H1 (cell line): ENCODE results near the gene OPCML. TPM values are rescaled to one million over a fixed set of nuclear protein-coding genes. Genes with fewer than 3 reads are reported as not detected.

Experiments used
- CTCF ChIA-PET: fragments of 300-600 bp; sonication (Branson Sonifier 250); formaldehyde crosslinking; loops from one replicate; lab custom pipeline; 2021; ENCODE audit not compliant: partially characterized antibody; lab: Charles Lee
- POLR2A ChIA-PET: fragments of 300-600 bp; sonication (Branson Sonifier 250); formaldehyde crosslinking; loops from one replicate; lab custom pipeline; 2021; ENCODE audit warnings: inconsistent platforms; ENCODE audit not compliant: partially characterized antibody; lab: Charles Lee
- DNase-seq, 2 experiments: peaks; one replicate each; pipeline versions ENCODE4 v3.0.0 to v3.0.0-alpha.2; 2010 to 2022; ENCODE audit warnings: low spot score in 2 of 2, low read depth in 1 of 2, mixed read lengths in 1 of 2
- FAIRE-seq: peaks from 2 replicates; lab custom pipeline; 2011; peaks lifted over from hg19 to GRCh38; lab: Jason Lieb, UNC
- H2AFZ ChIP-seq: 2 replicates; pipeline ENCODE4 v1.8.1; 2012; ENCODE audit warnings: low read length, inconsistent platforms
- H2AK5ac ChIP-seq: 2 replicates; pipeline ENCODE4 v1.6.1; 2013; ENCODE audit warnings: low read depth, low read length
- H2BK120ac ChIP-seq: replicated peaks from 2 replicates; pipeline ENCODE3; 2013; ENCODE audit warnings: low read depth, low read length, inconsistent platforms
- H2BK12ac ChIP-seq: 2 replicates; pipeline ENCODE4 v1.6.1; 2013; ENCODE audit warnings: low read depth, low read length
- H2BK15ac ChIP-seq: 2 replicates; pipeline ENCODE4 v1.6.1; 2013; ENCODE audit warnings: low read length
- H2BK20ac ChIP-seq: 2 replicates; pipeline ENCODE4 v1.6.1; 2013; ENCODE audit warnings: low read length
- H2BK5ac ChIP-seq: 2 replicates; pipeline ENCODE4 v1.6.1; 2013; ENCODE audit warnings: low read depth, low read length
- H3K14ac ChIP-seq: 2 replicates; pipeline ENCODE4 v1.6.1; 2013; ENCODE audit warnings: inconsistent platforms; ENCODE audit not compliant: insufficient read length
- H3K18ac ChIP-seq: 2 replicates; pipeline ENCODE4 v1.6.1; 2013; ENCODE audit warnings: low read length; ENCODE audit errors: extremely low read depth
- H3K23ac ChIP-seq: 2 replicates; pipeline ENCODE4 v1.6.1; 2013; ENCODE audit warnings: inconsistent platforms; ENCODE audit not compliant: insufficient read length
- H3K23me2 ChIP-seq: 2 replicates; pipeline ENCODE4 v1.6.1; 2013; ENCODE audit warnings: low read depth, low read length
- H3K27ac ChIP-seq: 2 replicates; pipeline ENCODE4 v1.6.1; 2011; ENCODE audit warnings: low read depth, low read length, inconsistent platforms
- H3K27me3 ChIP-seq, 4 experiments: replicated peaks in 1 of 4; 1 replicate in 1 of 4; 2 replicates in 3 of 4; pipeline versions ENCODE4 v1.6.1 to v1.8.1; 2011 to 2013; ENCODE audit warnings: low read length in 3 of 4, mild to moderate bottlenecking in 3 of 4, inconsistent platforms in 2 of 4, mixed read lengths in 2 of 4, moderate library complexity in 1 of 4; ENCODE audit not compliant: control insufficient read depth in 3 of 4, insufficient read depth in 3 of 4; ENCODE audit errors: extremely low read depth in 1 of 4
- H3K36me3 ChIP-seq, 4 experiments: 2 replicates each; pipeline versions ENCODE4 v1.6.1 to v1.8.1; 2011 to 2013; ENCODE audit warnings: mild to moderate bottlenecking in 4 of 4, low read length in 3 of 4, moderate library complexity in 2 of 4, control low read depth in 1 of 4, inconsistent platforms in 1 of 4; ENCODE audit not compliant: insufficient read depth in 4 of 4, control insufficient read depth in 2 of 4
- H3K4ac ChIP-seq: replicated peaks from 2 replicates; pipeline ENCODE3; 2013; ENCODE audit warnings: low read length, low read depth, mixed read lengths, inconsistent platforms; ENCODE audit not compliant: insufficient read length
- H3K4me1 ChIP-seq, 4 experiments: replicated peaks in 1 of 4; 1 replicate in 1 of 4; 2 replicates in 3 of 4; pipeline versions ENCODE4 v1.6.1 to v1.8.1; 2011 to 2013; ENCODE audit warnings: low read length in 3 of 4, inconsistent platforms in 2 of 4, mixed read lengths in 1 of 4; ENCODE audit not compliant: insufficient read depth in 4 of 4, control insufficient read depth in 3 of 4
- H3K4me2 ChIP-seq, 2 experiments: 2 replicates each; pipeline versions ENCODE4 v1.6.1 to v1.8.1; 2011 to 2013; ENCODE audit warnings: low read depth in 2 of 2, low read length in 2 of 2, control low read depth in 1 of 2, inconsistent platforms in 1 of 2, mild to moderate bottlenecking in 1 of 2; ENCODE audit not compliant: insufficient read depth in 1 of 2
- H3K4me3 ChIP-seq, 4 experiments: fragments of 200-600, 300-600 bp in 1 of 4; sonication (generic), shearing (Covaris generic), sonication (Bioruptor Twin) in 1 of 4; 2 replicates each; pipeline versions ENCODE4 v1.5.1 to v1.8.1; 2011 to 2016; ENCODE audit warnings: low read length in 4 of 4, low read depth in 3 of 4, control low read depth in 2 of 4, inconsistent platforms in 2 of 4, mild to moderate bottlenecking in 2 of 4, mixed read lengths in 1 of 4, moderate library complexity in 1 of 4; ENCODE audit not compliant: insufficient read depth in 2 of 4; ENCODE audit errors: extremely low read depth in 1 of 4
- H3K56ac ChIP-seq: replicated peaks from 2 replicates; pipeline ENCODE3; 2013; ENCODE audit warnings: low read depth, mild to moderate bottlenecking, mixed read lengths, low read length, inconsistent platforms; ENCODE audit not compliant: insufficient read length
- H3K79me1 ChIP-seq: 2 replicates; pipeline ENCODE4 v1.6.1; 2013; ENCODE audit warnings: low read depth, low read length, control low read depth
- H3K79me2 ChIP-seq, 2 experiments: 2 replicates each; pipeline versions ENCODE4 v1.6.1 to v1.8.1; 2012 to 2013; ENCODE audit warnings: low read length in 2 of 2, mild to moderate bottlenecking in 2 of 2, inconsistent platforms in 1 of 2; ENCODE audit not compliant: insufficient read depth in 2 of 2, control insufficient read depth in 1 of 2
- H3K9ac ChIP-seq, 4 experiments: replicated peaks in 1 of 4; 1 replicate in 1 of 4; 2 replicates in 3 of 4; pipeline versions ENCODE4 v1.6.1 to v1.8.1; 2011 to 2013; ENCODE audit warnings: low read depth in 3 of 4, low read length in 3 of 4, control low read depth in 2 of 4, mild to moderate bottlenecking in 2 of 4, moderate library complexity in 2 of 4, inconsistent platforms in 1 of 4; ENCODE audit errors: extremely low read depth in 1 of 4
- H3K9me3 ChIP-seq, 2 experiments: 2 replicates each; pipeline versions ENCODE4 v1.6.1 to v1.8.1; 2012 to 2013; ENCODE audit warnings: mild to moderate bottlenecking in 2 of 2, moderate library complexity in 2 of 2, control low read depth in 1 of 2, inconsistent platforms in 1 of 2, low read depth in 1 of 2, low read length in 1 of 2, mixed read lengths in 1 of 2; ENCODE audit not compliant: insufficient read depth in 2 of 2
- H4K20me1 ChIP-seq, 2 experiments: replicated peaks in 1 of 2; 2 replicates each; pipeline versions ENCODE3 to v1.8.1; 2011 to 2013; ENCODE audit warnings: inconsistent platforms in 2 of 2, low read length in 2 of 2, mild to moderate bottlenecking in 1 of 2; ENCODE audit not compliant: insufficient read depth in 2 of 2, control insufficient read depth in 1 of 2
- H4K5ac ChIP-seq: 2 replicates; pipeline ENCODE4 v1.6.1; 2013; ENCODE audit warnings: low read length, low read depth, mixed read lengths, inconsistent platforms; ENCODE audit not compliant: insufficient read length
- H4K8ac ChIP-seq: 2 replicates; pipeline ENCODE4 v1.8.0; 2013; ENCODE audit warnings: mild to moderate bottlenecking, moderate library complexity, low read length, inconsistent platforms; ENCODE audit not compliant: insufficient read depth; ENCODE audit errors: extremely low read depth
- H4K91ac ChIP-seq: replicated peaks from 2 replicates; pipeline ENCODE3; 2013; ENCODE audit warnings: low read length, mixed read lengths, inconsistent platforms; ENCODE audit not compliant: insufficient read length
- CHD1 ChIP-seq: IDR thresholded peaks from 2 replicates; pipeline ENCODE4 v1.6.1; 2012; ENCODE audit warnings: low read depth, low read length, improper control_type of control experiment
- CTBP2 ChIP-seq: IDR thresholded peaks from 2 replicates; pipeline ENCODE4 v1.7.0; 2011; ENCODE audit warnings: borderline replicate concordance, mild to moderate bottlenecking, moderate library complexity, mixed read lengths, low read length; ENCODE audit not compliant: insufficient read depth, insufficient read length
- CTCF ChIP-seq, 3 experiments: IDR thresholded peaks; 1 replicate in 2 of 3; 2 replicates in 1 of 3; pipeline versions ENCODE4 v1.5.1 to v1.6.1; 2011; ENCODE audit warnings: low read length in 3 of 3, mild to moderate bottlenecking in 3 of 3, inconsistent platforms in 2 of 3, low read depth in 1 of 3, moderate library complexity in 1 of 3; ENCODE audit not compliant: insufficient read depth in 1 of 3; ENCODE audit errors: control extremely low read depth in 1 of 3
- EP300 ChIP-seq, 2 experiments: IDR thresholded peaks; 1 replicate in 1 of 2; 2 replicates in 1 of 2; pipeline ENCODE4 v1.6.1; 2011 to 2012; ENCODE audit warnings: low read depth in 2 of 2, low read length in 2 of 2, mild to moderate bottlenecking in 2 of 2, borderline replicate concordance in 1 of 2, inconsistent platforms in 1 of 2, moderate library complexity in 1 of 2
- FOSL1 ChIP-seq: IDR thresholded peaks from 2 replicates; pipeline ENCODE4 v1.6.1; 2011; ENCODE audit warnings: mild to moderate bottlenecking, low read depth, low read length, moderate library complexity; ENCODE audit not compliant: insufficient read depth
- GTF2F1 ChIP-seq: IDR thresholded peaks from 2 replicates; pipeline ENCODE4 v1.6.1; 2012; ENCODE audit warnings: low read depth, low read length, improper control_type of control experiment, borderline replicate concordance
- JUN ChIP-seq: IDR thresholded peaks from 2 replicates; pipeline ENCODE4 v1.6.1; 2011; ENCODE audit warnings: low read depth, mild to moderate bottlenecking, improper control_type of control experiment, low read length
- KDM4A ChIP-seq: IDR thresholded peaks from one replicate; pipeline ENCODE4 v1.7.1; 2012; ENCODE audit warnings: low read depth, mild to moderate bottlenecking, moderate library complexity, low read length, inconsistent platforms; ENCODE audit not compliant: severe bottlenecking
- KDM5A ChIP-seq: fragments of 200-600 bp; IDR thresholded peaks from 2 replicates; pipeline ENCODE4 v1.7.1; 2012; ENCODE audit warnings: mild to moderate bottlenecking, low read length, inconsistent platforms, mixed read lengths
- POLR2A ChIP-seq, 2 experiments: IDR thresholded peaks; 1 replicate in 1 of 2; 2 replicates in 1 of 2; pipeline ENCODE4 v1.6.1; 2011; ENCODE audit warnings: low read depth in 2 of 2, low read length in 2 of 2, mild to moderate bottlenecking in 2 of 2; ENCODE audit errors: control extremely low read depth in 1 of 2
- TCF12 ChIP-seq: IDR thresholded peaks from 2 replicates; pipeline ENCODE4 v1.6.1; 2011; ENCODE audit warnings: low read depth, mild to moderate bottlenecking, low read length
- whole genome bisulfite sequencing, 2 experiments: shearing (Covaris generic) in 1 of 2; methylation state at CpG; one replicate each; pipeline versions ENCODE4 v1.1.6 to v1.1.7; 2013 to 2015; ENCODE audit warnings: low lambda C conversion rate in 2 of 2, mixed read lengths in 2 of 2, inconsistent platforms in 1 of 2, low coverage in 1 of 2, missing lambda C conversion rate in 1 of 2; ENCODE audit not compliant: insufficient replicate concordance in 2 of 2, insufficient coverage in 1 of 2, insufficient read length in 1 of 2; ENCODE audit errors: extremely low coverage in 1 of 2, missing lambda C conversion rate in 1 of 2; 5-methylcytosine and 5-hydroxymethylcytosine counted together
- polyA plus RNA-seq, 7 experiments: library from polyadenylated mRNA; depleted of rRNA in 3 of 7; stranded (reverse) in 5 of 7; unstranded in 2 of 7; fragments of >200 nt in 5 of 7; fragments of 200-250 nt in 2 of 7; gene quantifications; 1 replicate in 5 of 7; 2 replicates in 1 of 7; 4 replicates in 1 of 7; pipeline versions ENCODE4 v1.2.1 to v1.2.3, GENCODE V29; 2011 to 2013; ENCODE audit warnings: missing spikeins in 2 of 7, mixed read lengths in 2 of 7
- total RNA-seq: library from RNA; stranded (reverse); fragmentation: NEBNext Ultra II Directional; extraction: Animal tissue kit (Norgen Biotek cat#: 25700); gene quantifications from 2 replicates; pipeline ENCODE4 v1.2.1, GENCODE V29; 2021

OPCML gene
- total and polyA plus RNA-seq, 2 of the 8 experiments (the other 6 are each of a cell fraction or from before 2014, with no cell fraction given), result 2.3 to 3.1 TPM

GRCh38 chr11:133504906-133505305, 27.4 kb downstream of the OPCML start:
- H3K4me3 ChIP-seq, result no peak overlapping the region
- TF ChIP-seq KDM5A (no peak), CTCF (IDR thresholded peaks at IDR 0.05; ENCODE audit: control extremely low read depth in 1 of 3, insufficient read depth in 1 of 3, low read depth in 1 of 3, low read length in 3 of 3) (no peak), CHD1 (no peak), JUN (no peak), KDM4A (no peak), CTBP2 (no peak), GTF2F1 (no peak), EP300 (IDR thresholded peaks at IDR 0.05; ENCODE audit: borderline replicate concordance in 1 of 2, low read depth in 2 of 2, low read length in 2 of 2) (no peak), TCF12 (no peak), POLR2A (IDR thresholded peaks at IDR 0.05; ENCODE audit: control extremely low read depth in 1 of 2, low read depth in 2 of 2, low read length in 2 of 2) (no peak), FOSL1 (no peak)

More at GRCh38 chr11:133504906-133505305, 27.4 kb downstream of the OPCML start:
- ChIA-PET POLR2A (no interaction called here), CTCF (interaction anchor here (1.3 kb wide), 1 partner anchor 370 kb away, joined by 3 read pairs; no protein-coding TSS in a partner anchor)
- Histone ChIP-seq H2BK120ac (no peak overlapping the region), H3K23me2 (no peaks in the 10 kb centered on the region; the same call in 1 of the 2 replicates), H4K20me1 (no peaks in the 10 kb centered on the region), H2AFZ (no peak overlapping the region), H2BK12ac (0 out of 2 replicates have a peak overlapping the region, but pooled peaks have one; percentile 43), H2AK5ac (no peak overlapping the region), H3K27ac (no peak overlapping the region), H3K79me2 (no peaks in the 10 kb centered on the region), H3K9ac (no peak overlapping the region), H4K5ac (no peak overlapping the region), H4K8ac (no peak overlapping the region; the same call in 1 of the 2 replicates), H2BK15ac (no peak overlapping the region), H3K4me1 (peaks cover 4 to 33% (median 15%) of the 10 kb centered on the region in 4 experiments), H3K79me1 (peaks cover 2% of the 10 kb centered on the region; the same call in 1 of the 2 replicates), H3K9me3 (no peaks in the 10 kb centered on the region), H2BK5ac (no peak overlapping the region), H3K14ac (no peak overlapping the region), H4K91ac (no peak overlapping the region), H3K56ac (no peak overlapping the region), H2BK20ac (no peak overlapping the region), H3K36me3 (no peaks in the 10 kb centered on the region), H3K4ac (no peak overlapping the region), H3K18ac (no peak overlapping the region), H3K27me3 (peaks cover 0 to 3% (median 0%) of the 10 kb centered on the region in 4 experiments; a peak in 1 of 7 replicates), H3K4me2 (no peak overlapping the region), H3K23ac (no peak overlapping the region)
- FAIRE-seq, result no peak
- DNase-seq, result no peak
- WGBS, 2 experiments, result 97% methylated on average over 8 of the region's 8 CpGs; no CpG with 5 or more reads in 1 of the 2 experiments
